ENCODE measurements around the gene SMIM29.

GRCh38 chr6:34272013-34272926, 23.5 kb upstream of the SMIM29 start:
- TF ChIP-seq CTCF (IDR thresholded peaks at IDR 0.05) (no peak), EZH2 (IDR thresholded peaks at IDR 0.05; ENCODE audit: borderline replicate concordance, insufficient read depth, low read depth, low read length, poor library complexity, severe bottlenecking) (no peak)
